Keratinocyte (primary cell): Measurements from ENCODE around the gene DDX47. TPM values are rescaled to one million over a fixed set of nuclear protein-coding genes. Genes with fewer than 3 reads are reported as not detected.
A peak's percentile ranks its signal among the peaks of the same experiment; 100 is the strongest.

Source experiments
- DNase-seq: peaks from one replicate; pipeline ENCODE4 v3.0.0-alpha.2; 2011; ENCODE audit warnings: low read depth, missing footprints, low spot score
- FAIRE-seq: peaks from 2 replicates; lab custom pipeline; 2011; peaks lifted over from hg19 to GRCh38; lab: Jason Lieb, UNC
- H2AFZ ChIP-seq: 2 replicates; pipeline ENCODE4 v1.6.0; 2012; ENCODE audit warnings: low read length, control low read depth, inconsistent platforms; ENCODE audit not compliant: control insufficient read depth
- H3K27ac ChIP-seq: 2 replicates; pipeline ENCODE4 v1.5.1; 2011; ENCODE audit warnings: low read length; ENCODE audit not compliant: control insufficient read depth, insufficient read depth
- H3K27me3 ChIP-seq: 3 replicates; pipeline ENCODE4 v1.6.0; 2011; ENCODE audit warnings: low read length; ENCODE audit not compliant: control insufficient read depth, insufficient read depth; ENCODE audit errors: extremely low read depth
- H3K36me3 ChIP-seq, 2 experiments: 2 replicates in 1 of 2; 3 replicates in 1 of 2; pipeline ENCODE4 v1.5.1; 2011; ENCODE audit warnings: low read length in 2 of 2, mild to moderate bottlenecking in 1 of 2; ENCODE audit not compliant: control insufficient read depth in 2 of 2, insufficient read depth in 2 of 2; ENCODE audit errors: extremely low read depth in 1 of 2
- H3K4me1 ChIP-seq: 3 replicates; pipeline ENCODE4 v1.5.1; 2011; ENCODE audit warnings: low read length; ENCODE audit not compliant: control insufficient read depth, insufficient read depth; ENCODE audit errors: extremely low read depth
- H3K4me2 ChIP-seq: 3 replicates; pipeline ENCODE4 v1.6.0; 2011; ENCODE audit warnings: low read depth, low read length; ENCODE audit not compliant: control insufficient read depth, insufficient read depth; ENCODE audit errors: extremely low read depth
- H3K4me3 ChIP-seq, 3 experiments: fragments of 200-600 bp in 1 of 3; sonication (generic) in 1 of 3; 2 replicates in 2 of 3; 3 replicates in 1 of 3; pipeline ENCODE4 v1.5.1; 2011 to 2016; ENCODE audit warnings: low read length in 3 of 3, mild to moderate bottlenecking in 3 of 3, control low read depth in 2 of 3, inconsistent platforms in 1 of 3, low read depth in 1 of 3, mixed read lengths in 1 of 3, mixed run types in 1 of 3, moderate library complexity in 1 of 3; ENCODE audit not compliant: control insufficient read depth in 2 of 3, insufficient read depth in 2 of 3; ENCODE audit errors: extremely low read depth in 1 of 3
- H3K79me2 ChIP-seq: 2 replicates; pipeline ENCODE4 v1.6.0; 2012; ENCODE audit warnings: low read length; ENCODE audit not compliant: control insufficient read depth, insufficient read depth
- H3K9ac ChIP-seq: 3 replicates; pipeline ENCODE4 v1.6.0; 2011; ENCODE audit warnings: low read length; ENCODE audit not compliant: control insufficient read depth, insufficient read depth; ENCODE audit errors: extremely low read depth
- H3K9me1 ChIP-seq: 3 replicates; pipeline ENCODE4 v1.6.0; 2011; ENCODE audit warnings: low read length; ENCODE audit not compliant: control insufficient read depth, insufficient read depth; ENCODE audit errors: extremely low read depth
- H3K9me3 ChIP-seq: 2 replicates; pipeline ENCODE4 v1.5.1; 2012; ENCODE audit warnings: low read depth, low read length; ENCODE audit not compliant: control insufficient read depth
- H4K20me1 ChIP-seq: 3 replicates; pipeline ENCODE4 v1.6.0; 2011; ENCODE audit warnings: low read length; ENCODE audit not compliant: control insufficient read depth, insufficient read depth; ENCODE audit errors: extremely low read depth
- CTCF ChIP-seq, 3 experiments: IDR thresholded peaks in 1 of 3; conservative IDR thresholded peaks in 1 of 3; optimal IDR thresholded peaks in 1 of 3; 2 replicates in 2 of 3; 3 replicates in 1 of 3; pipeline versions ENCODE3 to v1.5.1; 2011; ENCODE audit warnings: low read length in 3 of 3, mild to moderate bottlenecking in 3 of 3, moderate library complexity in 2 of 3, control low read depth in 1 of 3, inconsistent platforms in 1 of 3; ENCODE audit not compliant: insufficient read depth in 2 of 3; ENCODE audit errors: extremely low read depth in 1 of 3
- EZH2 ChIP-seq: IDR thresholded peaks from one replicate; pipeline ENCODE4 v1.6.1; 2012; ENCODE audit warnings: inconsistent platforms, mild to moderate bottlenecking, low read length, moderate library complexity
- dilution Hi-C: fragments of 300-500 bp; cut with MboI; formaldehyde crosslinking; loops from one replicate; pipeline ENCODE4 v1.7.0; 2020; ENCODE audit warnings: low sequenced_read_pairs; ENCODE audit not compliant: extremely low pct_ligation_motif_present
- polyA plus RNA-seq, 5 experiments: library from polyadenylated mRNA; depleted of rRNA in 3 of 5; stranded (reverse) in 3 of 5; stranded (forward) in 1 of 5; unstranded in 1 of 5; fragments of >200 nt; gene quantifications; 1 replicate in 1 of 5; 2 replicates in 3 of 5; 3 replicates in 1 of 5; pipeline versions ENCODE4 v1.2.1 to v1.2.3, GENCODE V29; 2011 to 2012; ENCODE audit warnings: missing spikeins in 2 of 5, low read depth in 1 of 5, low replicate concordance in 1 of 5

The DDX47 gene
- polyA plus RNA-seq, 1 donor (not counting 4 experiments of a cell fraction or from before 2014, with no cell fraction given): 90.2 TPM

GRCh38 chr12:12836571-12836970 is 23.4 kb downstream of the DDX47 start:
- no peak for TF ChIP-seq CTCF (optimal IDR thresholded peaks at IDR 0.05 in 1 of 3, IDR thresholded peaks at IDR 0.05 in 1 of 3, conservative IDR thresholded peaks at IDR 0.05 in 1 of 3; ENCODE audit: extremely low read depth in 1 of 3, insufficient read depth in 2 of 3, low read length in 3 of 3)
- TF ChIP-seq EZH2: no peak
- peak overlapping the region; percentile 98 for H3K27ac ChIP-seq
- no peaks in the 10 kb centered on the region for H3K79me2 ChIP-seq
- FAIRE-seq: no peak
- H3K36me3 ChIP-seq: peaks cover 14 to 16% of the 10 kb centered on the region in 2 experiments
- H4K20me1 ChIP-seq: no peaks in the 10 kb centered on the region
- no peaks in the 10 kb centered on the region for H3K9me1 ChIP-seq
- dilution Hi-C loops: no loop called here
- no peak overlapping the region for H3K4me3 ChIP-seq
- H3K4me1 ChIP-seq: peaks cover 54% of the 10 kb centered on the region
- peak overlapping the region; percentile 62 for H3K9ac ChIP-seq
- H3K27me3 ChIP-seq: no peaks in the 10 kb centered on the region
- H3K4me2 ChIP-seq: peak overlapping the region; percentile 24
- H2AFZ ChIP-seq: no peak overlapping the region
- H3K9me3 ChIP-seq: no peaks in the 10 kb centered on the region
- no peak for DNase-seq

- H3K9ac ChIP-seq: peak overlapping the region; percentile 64
- H3K4me2 ChIP-seq: peak overlapping the region; percentile 38
- H3K27ac ChIP-seq: peak overlapping the region; percentile 98
- H3K27me3 ChIP-seq: no peaks in the 10 kb centered on the region
- no peak overlapping the region for H3K4me3 ChIP-seq
- DNase-seq (peak; percentile 82), FAIRE-seq (peak; percentile 86)
- H3K9me3 ChIP-seq: no peaks in the 10 kb centered on the region
- H3K79me2 ChIP-seq: no peaks in the 10 kb centered on the region
- H3K36me3 ChIP-seq: peaks cover 14 to 15% of the 10 kb centered on the region in 2 experiments
- no peaks in the 10 kb centered on the region for H3K9me1 ChIP-seq
- peaks cover 54% of the 10 kb centered on the region for H3K4me1 ChIP-seq
- dilution Hi-C loops: no loop called here
- H2AFZ ChIP-seq: no peak overlapping the region
- TF ChIP-seq EZH2 (no peak), CTCF (optimal IDR thresholded peaks at IDR 0.05 in 1 of 3, IDR thresholded peaks at IDR 0.05 in 1 of 3, conservative IDR thresholded peaks at IDR 0.05 in 1 of 3; ENCODE audit: extremely low read depth in 1 of 3, insufficient read depth in 2 of 3, low read length in 3 of 3) (peak; percentile 42 to 70 (median 45))
- H4K20me1 ChIP-seq: no peaks in the 10 kb centered on the region
These were observed 24.1 kb downstream of the DDX47 start for GRCh38 chr12:12837025-12837812.
